Measurements from ENCODE around the gene MEGF11.
"Not testable (repeated sequence)": the region's sequence is repeated elsewhere in the genome, so short reads cannot be mapped to it uniquely, and the experiment has no call there.

Gene MEGF11

DNA sequence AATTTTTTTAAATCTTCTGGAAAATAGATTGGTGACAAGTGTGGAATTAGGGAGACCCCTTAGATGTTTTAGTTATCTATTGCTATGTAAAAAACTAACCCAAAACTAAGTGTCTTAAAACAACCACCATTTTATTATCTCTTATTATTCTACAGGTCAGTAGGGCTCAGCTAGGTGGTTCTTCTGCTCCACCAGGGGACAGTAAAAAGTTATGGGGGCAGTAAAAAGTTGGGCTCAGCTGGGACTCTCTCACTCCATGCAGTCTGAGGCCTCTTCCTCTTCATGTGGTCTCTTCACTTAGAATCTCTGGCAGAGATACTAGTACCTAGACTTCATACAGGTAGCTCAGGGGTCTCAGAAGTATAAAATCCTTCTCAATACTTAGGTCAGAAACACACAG, 21.8 kb upstream of the MEGF11 start:
- DNase-seq (ENCODE audit: low spot score): no peak

DNA sequence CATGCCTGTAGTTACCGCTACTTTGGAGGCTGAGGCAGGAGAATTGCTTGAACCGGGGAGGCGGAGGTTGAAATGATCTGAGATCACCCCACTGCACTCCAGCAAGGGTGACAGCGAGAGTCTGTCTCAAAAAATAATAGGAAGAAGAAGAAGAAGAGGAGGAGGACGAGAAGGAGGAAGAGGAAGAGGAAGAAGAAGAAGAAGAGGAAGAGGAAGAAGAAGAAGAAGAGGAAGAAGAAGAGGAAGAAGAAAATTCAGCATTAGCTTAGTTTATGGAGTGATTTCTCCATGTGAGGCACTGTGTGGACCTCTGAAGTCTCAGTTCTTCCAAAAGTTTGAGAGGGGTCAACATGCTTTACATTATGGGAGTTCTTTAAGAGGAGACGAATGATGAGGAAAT, 17.4 kb upstream of the MEGF11 start:
- DNase-seq (ENCODE audit: low spot score): no peak

GRCh38 chr15:66269326-66270090, 16.0 kb upstream of the MEGF11 start:
- no peak for DNase-seq (ENCODE audit: low spot score)

GRCh38 chr15:66264859-66265513, 11.4 kb upstream of the MEGF11 start:
- DNase-seq (ENCODE audit: low spot score): no peak

DNA sequence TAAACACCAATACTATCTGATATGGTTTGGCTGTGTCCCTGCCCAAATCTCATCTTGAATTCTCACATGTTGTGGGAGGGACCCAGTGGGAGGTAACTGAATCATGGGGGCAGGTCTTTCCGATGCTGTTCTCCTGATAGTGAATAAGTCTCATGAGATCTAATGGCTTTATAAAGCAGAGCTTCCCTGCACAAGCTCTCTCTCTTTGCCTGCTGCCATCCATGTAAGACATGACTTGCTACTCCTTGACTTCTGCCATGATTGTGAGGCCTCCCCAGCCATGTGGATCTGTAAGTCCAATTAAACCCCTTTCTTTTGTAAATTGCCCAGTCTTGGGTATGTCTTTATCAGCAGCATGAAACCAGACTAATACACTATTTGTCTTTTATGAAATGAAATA, 9.3 kb upstream of the MEGF11 start:
- DNase-seq (ENCODE audit: low spot score): not testable (repeated sequence)

- DNase-seq (ENCODE audit: low spot score): no peak
These were observed 7.5 kb upstream of the MEGF11 start for GRCh38 chr15:66261056-66261455.

GRCh38 chr15:66256692-66257091, 3.1 kb upstream of the MEGF11 start:
- DNase-seq (ENCODE audit: low spot score): no peak

GRCh38 chr15:66254951-66255676, 1.6 kb upstream of the MEGF11 start:
- DNase-seq (ENCODE audit: low spot score): no peak

GRCh38 chr15:66254089-66254950, 770 bp upstream of the MEGF11 start:
- DNase-seq (ENCODE audit: low spot score): no peak

GRCh38 chr15:66252685-66253417, 699 bp downstream of the MEGF11 start:
- peak; percentile 28 for DNase-seq (ENCODE audit: low spot score)

DNA sequence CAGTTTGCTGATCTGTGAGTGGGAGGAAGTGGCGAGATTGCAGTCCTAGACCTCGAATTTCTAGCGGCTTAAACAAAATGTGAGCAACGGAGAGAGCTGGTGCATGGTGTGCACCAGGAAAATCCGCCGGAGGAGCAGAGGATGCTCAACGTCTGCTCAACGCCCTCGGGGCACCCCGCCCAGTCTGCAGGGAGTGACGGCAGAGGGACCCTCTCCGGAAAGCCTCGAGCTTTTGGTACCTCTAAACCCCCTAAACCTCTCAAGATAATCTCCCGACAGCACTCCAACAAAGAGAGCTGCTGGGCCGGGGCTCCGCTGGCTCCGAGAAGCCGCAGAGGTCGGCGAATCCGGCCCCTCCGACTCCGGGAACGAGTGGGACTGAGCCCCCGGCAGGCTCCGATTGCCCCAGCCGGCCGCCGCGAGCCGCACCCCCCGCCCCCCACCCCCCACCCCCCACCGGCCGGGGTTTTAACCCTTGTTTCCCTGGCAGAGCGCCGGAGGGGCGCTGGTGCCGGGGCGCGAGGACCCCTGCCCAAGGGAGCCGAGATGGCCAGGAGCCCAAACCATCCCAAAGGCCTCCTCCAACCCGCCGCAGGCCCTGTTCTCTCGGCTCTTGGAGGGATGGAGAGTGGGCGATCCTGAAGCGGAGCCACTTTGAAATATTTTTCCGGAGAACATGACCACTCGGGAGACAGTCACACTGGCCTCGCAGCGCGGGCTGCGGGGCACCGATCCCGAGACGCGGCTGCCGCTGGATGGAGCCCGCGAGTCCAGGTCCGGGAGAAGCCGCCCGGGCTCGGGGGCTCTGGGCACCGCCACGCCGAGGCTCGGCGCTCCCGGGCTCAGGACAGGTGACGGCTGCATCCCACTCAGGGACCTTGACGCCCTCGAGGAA, 1.5 kb downstream of the MEGF11 start:
- DNase-seq (ENCODE audit: low spot score): peak; percentile 71

DNA sequence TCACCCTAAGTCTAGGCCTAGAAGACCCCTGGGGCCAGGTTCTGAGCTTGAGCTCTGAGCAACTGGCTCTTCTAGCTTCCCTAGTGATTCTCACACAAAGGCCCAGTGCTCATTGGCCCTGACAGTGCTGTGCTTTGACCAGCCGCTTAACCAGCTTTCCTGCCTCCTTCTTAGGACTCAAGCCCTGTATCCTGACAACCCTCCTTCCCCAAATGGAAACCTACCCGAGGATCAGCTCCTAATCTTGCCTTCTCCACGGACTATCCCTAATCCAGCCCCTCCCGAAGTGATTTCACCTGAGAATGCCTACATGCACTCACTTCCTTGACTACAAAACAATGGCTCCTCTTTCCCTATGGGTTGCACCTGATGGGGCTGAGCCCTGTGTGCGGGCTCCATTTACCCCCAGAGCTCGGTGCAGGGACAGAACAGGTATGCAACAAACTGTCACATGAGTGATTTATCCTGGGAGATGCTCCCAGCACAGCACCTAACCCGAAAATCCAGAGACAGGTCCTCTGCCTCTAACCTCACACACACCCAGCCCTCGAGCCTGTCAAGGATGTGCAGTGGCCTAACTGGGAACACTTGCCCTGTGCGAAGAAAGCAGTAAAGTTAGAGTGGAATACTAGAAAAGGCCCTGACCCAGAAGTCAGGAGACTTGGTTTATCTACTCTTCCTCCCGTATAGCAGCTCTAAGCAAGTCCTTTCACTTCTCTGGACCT, 2.3 kb downstream of the MEGF11 start:
- DNase-seq (ENCODE audit: low spot score): no peak

GRCh38 chr15:66249605-66250174, 3.9 kb downstream of the MEGF11 start:
- no peak for DNase-seq (ENCODE audit: low spot score)

- DNase-seq (ENCODE audit: low spot score): no peak
These were observed 6.6 kb downstream of the MEGF11 start for GRCh38 chr15:66246937-66247336.

DNA sequence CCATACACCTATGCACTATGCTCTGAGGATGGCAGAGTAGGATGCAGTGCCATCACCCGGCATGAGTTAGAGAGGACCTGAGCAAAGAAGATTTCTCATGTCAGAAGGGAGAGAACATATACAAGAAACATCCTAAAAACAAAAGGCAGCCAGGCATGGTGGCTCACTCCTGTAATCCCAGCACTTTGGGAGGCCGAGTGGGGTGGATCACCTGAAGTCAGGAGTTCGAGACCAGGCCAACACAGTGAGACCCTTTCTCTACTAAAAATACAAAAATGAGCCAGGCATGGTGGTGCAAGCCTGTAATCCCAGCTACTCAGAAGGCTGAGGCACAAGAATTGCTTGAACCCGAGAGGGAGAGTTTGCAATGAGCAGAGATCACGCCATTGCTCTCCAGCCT, 7.7 kb downstream of the MEGF11 start:
- DNase-seq (ENCODE audit: low spot score): not testable (repeated sequence)

- no peak for DNase-seq (ENCODE audit: low spot score)
These were observed 11.7 kb downstream of the MEGF11 start for GRCh38 chr15:66241908-66242285.

- no peak for DNase-seq (ENCODE audit: low spot score)
These were observed 12.3 kb downstream of the MEGF11 start for GRCh38 chr15:66241087-66241907.

DNA sequence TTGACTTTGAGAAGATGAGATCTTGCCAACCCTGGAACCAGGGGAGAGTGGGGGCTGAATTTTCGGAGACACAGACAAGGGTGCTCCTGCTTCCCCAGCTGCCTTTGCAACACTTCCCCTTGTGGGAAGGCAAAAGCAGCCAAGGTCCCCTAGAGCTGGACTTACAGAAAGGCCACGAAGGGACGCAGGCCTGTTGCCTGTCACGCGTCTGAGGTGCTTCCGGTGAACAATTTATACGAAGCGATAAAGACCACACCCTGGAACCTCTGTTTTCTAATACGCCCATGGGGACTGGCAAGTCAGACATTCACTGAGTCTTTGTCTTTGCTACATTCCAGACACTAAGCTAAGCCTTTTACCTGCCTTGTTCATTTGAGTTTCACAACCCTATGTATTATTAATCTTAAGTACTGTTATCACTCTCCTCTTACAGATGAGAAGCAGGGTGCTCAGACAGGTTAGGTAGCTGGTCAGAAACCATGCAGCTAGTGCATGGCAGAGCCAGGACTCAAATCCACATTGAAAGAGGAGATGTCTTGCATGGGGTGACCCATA, 13.2 kb downstream of the MEGF11 start:
- no peak for DNase-seq (ENCODE audit: low spot score)
